Measurements from ENCODE around the gene BCAT1.

DNA sequence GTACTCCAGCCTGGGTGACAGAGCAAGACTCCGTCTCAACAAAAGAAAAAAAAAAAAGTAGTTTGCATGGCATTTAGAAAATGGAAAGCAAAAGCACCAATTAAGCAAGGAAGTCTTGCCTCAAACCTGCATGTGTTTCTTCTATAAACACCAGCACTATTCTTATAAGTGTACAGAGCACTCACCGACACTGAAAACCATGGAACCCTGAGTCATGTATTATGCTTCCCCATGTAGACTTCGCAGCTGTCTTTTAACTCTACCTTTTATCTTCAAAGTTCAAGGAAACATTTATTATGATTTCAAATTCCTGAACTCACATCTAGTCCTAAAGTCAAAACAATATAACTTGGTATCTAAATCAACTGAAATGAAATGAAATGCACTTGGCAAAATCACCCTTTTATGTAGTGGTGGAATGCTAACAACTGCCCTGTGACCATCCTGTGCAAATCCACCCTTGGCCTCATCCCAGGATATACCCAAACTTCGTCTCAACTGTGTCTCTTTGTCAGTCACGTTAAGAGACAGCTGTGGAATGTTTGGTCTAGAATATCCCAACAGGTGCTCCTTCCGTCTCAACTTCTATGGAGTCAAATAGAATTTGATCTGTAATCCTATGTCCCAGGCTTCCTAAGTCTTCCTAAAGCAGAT lies 4.8 kb downstream of the BCAT1 start:
- TF ChIP-seq, protein P1, sequence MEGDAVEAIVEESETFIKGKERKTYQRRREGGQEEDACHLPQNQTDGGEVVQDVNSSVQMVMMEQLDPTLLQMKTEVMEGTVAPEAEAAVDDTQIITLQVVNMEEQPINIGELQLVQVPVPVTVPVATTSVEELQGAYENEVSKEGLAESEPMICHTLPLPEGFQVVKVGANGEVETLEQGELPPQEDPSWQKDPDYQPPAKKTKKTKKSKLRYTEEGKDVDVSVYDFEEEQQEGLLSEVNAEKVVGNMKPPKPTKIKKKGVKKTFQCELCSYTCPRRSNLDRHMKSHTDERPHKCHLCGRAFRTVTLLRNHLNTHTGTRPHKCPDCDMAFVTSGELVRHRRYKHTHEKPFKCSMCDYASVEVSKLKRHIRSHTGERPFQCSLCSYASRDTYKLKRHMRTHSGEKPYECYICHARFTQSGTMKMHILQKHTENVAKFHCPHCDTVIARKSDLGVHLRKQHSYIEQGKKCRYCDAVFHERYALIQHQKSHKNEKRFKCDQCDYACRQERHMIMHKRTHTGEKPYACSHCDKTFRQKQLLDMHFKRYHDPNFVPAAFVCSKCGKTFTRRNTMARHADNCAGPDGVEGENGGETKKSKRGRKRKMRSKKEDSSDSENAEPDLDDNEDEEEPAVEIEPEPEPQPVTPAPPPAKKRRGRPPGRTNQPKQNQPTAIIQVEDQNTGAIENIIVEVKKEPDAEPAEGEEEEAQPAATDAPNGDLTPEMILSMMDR (conservative IDR thresholded peaks at IDR 0.05 in 1 of 2, IDR thresholded peaks at IDR 0.05 in 1 of 2; ENCODE audit: extremely low read depth in 1 of 2, insufficient read depth in 1 of 2, low read depth in 1 of 2, low read length in 2 of 2) = no peak
- no peak for TF ChIP-seq EZH2 (IDR thresholded peaks at IDR 0.05; ENCODE audit: borderline replicate concordance, low read length)
